IMR-90 (cell line): ENCODE results near the gene SLC12A6. TPM values are rescaled to one million over a fixed set of nuclear protein-coding genes. Genes with fewer than 3 reads are reported as not detected.

Source experiments
- ATAC-seq: fragments of 200-7000 bp; cut with Tn5 transposase; 2 replicates; pipeline ENCODE4 v1.9.1; 2020; ENCODE audit warnings: low read depth, mild to moderate bottlenecking, moderate library complexity
- BruUV-seq: library from RNA; stranded (reverse); fragments of 400-500 nt; replicated peaks from 2 replicates; lab custom pipeline; 2021; lab: Mats Ljungman, UMichigan
- CTCF ChIA-PET: fragments of 300-600 bp; formaldehyde crosslinking; extraction: SDS; loops from one replicate; lab custom pipeline; 2021; ENCODE audit warnings: antibody characterized with exemption; lab: Yijun Ruan, JAX
- POLR2A ChIA-PET: fragments of 300-600 bp; sonication (Branson Sonifier 250); formaldehyde crosslinking; loops from one replicate; lab custom pipeline; 2022; ENCODE audit warnings: antibody characterized with exemption; ENCODE audit not compliant: unreplicated experiment; lab: Charles Lee
- DNase-seq: peaks from one replicate; pipeline ENCODE4 v3.0.0; 2013
- H2AFZ ChIP-seq: replicated peaks from 2 replicates; pipeline ENCODE3; 2013; ENCODE audit warnings: low read length, mild to moderate bottlenecking; ENCODE audit not compliant: poor library complexity
- H2AK5ac ChIP-seq: 2 replicates; pipeline ENCODE4 v1.6.1; 2013; ENCODE audit warnings: low read depth, low read length, inconsistent platforms
- H2AK9ac ChIP-seq: replicated peaks from 2 replicates; pipeline ENCODE3; 2013; ENCODE audit warnings: mild to moderate bottlenecking, low read depth, low read length, moderate library complexity; ENCODE audit not compliant: poor library complexity
- H2BK120ac ChIP-seq: 2 replicates; pipeline ENCODE4 v1.6.1; 2013; ENCODE audit warnings: low read depth, low read length, inconsistent platforms
- H2BK15ac ChIP-seq: 3 replicates; pipeline ENCODE4 v1.6.1; 2013; ENCODE audit warnings: low read depth, low read length, inconsistent platforms
- H2BK20ac ChIP-seq: 2 replicates; pipeline ENCODE4 v1.6.1; 2013; ENCODE audit warnings: low read depth, mild to moderate bottlenecking, inconsistent platforms, low read length, moderate library complexity
- H2BK5ac ChIP-seq: 2 replicates; pipeline ENCODE4 v1.6.1; 2013; ENCODE audit warnings: mild to moderate bottlenecking, low read depth, low read length, inconsistent platforms; ENCODE audit not compliant: poor library complexity, severe bottlenecking
- H3K14ac ChIP-seq: replicated peaks from 2 replicates; pipeline ENCODE4 v1.6.1; 2013; ENCODE audit warnings: low read depth, low read length, inconsistent platforms
- H3K18ac ChIP-seq: 2 replicates; pipeline ENCODE4 v1.6.1; 2013; ENCODE audit warnings: low read depth, low read length, control low read depth
- H3K23ac ChIP-seq: 2 replicates; pipeline ENCODE4 v1.6.1; 2013; ENCODE audit warnings: low read depth, low read length, inconsistent platforms
- H3K27ac ChIP-seq: 2 replicates; pipeline ENCODE4 v1.5.1; 2013; ENCODE audit warnings: mild to moderate bottlenecking, control low read depth, low read length; ENCODE audit not compliant: insufficient read depth
- H3K27me3 ChIP-seq: 2 replicates; pipeline ENCODE4 v1.6.1; 2013; ENCODE audit warnings: low read length; ENCODE audit not compliant: control insufficient read depth, insufficient read depth
- H3K36me3 ChIP-seq: 2 replicates; pipeline ENCODE4 v1.6.1; 2013; ENCODE audit warnings: low read length, mixed read lengths; ENCODE audit not compliant: control insufficient read depth, insufficient read depth
- H3K4ac ChIP-seq: 2 replicates; pipeline ENCODE4 v1.6.1; 2013; ENCODE audit warnings: low read depth, low read length, inconsistent platforms
- H3K4me1 ChIP-seq: 2 replicates; pipeline ENCODE4 v1.6.1; 2013; ENCODE audit warnings: low read length, mixed read lengths; ENCODE audit not compliant: control insufficient read depth, insufficient read depth
- H3K4me2 ChIP-seq: 2 replicates; pipeline ENCODE4 v1.6.1; 2013; ENCODE audit warnings: low read depth, mild to moderate bottlenecking, control low read depth, low read length, moderate library complexity
- H3K4me3 ChIP-seq: 2 replicates; pipeline ENCODE4 v1.5.1; 2013; ENCODE audit warnings: low read depth, mild to moderate bottlenecking, control low read depth, low read length, moderate library complexity; ENCODE audit not compliant: insufficient read depth
- H3K56ac ChIP-seq: 2 replicates; pipeline ENCODE4 v1.6.1; 2013; ENCODE audit warnings: low read length, inconsistent platforms; ENCODE audit not compliant: insufficient read depth; ENCODE audit errors: extremely low read depth
- H3K79me1 ChIP-seq, 2 experiments: 2 replicates each; pipeline ENCODE4 v1.6.1; 2013; ENCODE audit warnings: low read length in 2 of 2, inconsistent platforms in 1 of 2, low read depth in 1 of 2
- H3K9ac ChIP-seq: 2 replicates; pipeline ENCODE4 v1.6.1; 2013; ENCODE audit warnings: low read depth, low read length, control low read depth
- H3K9me1 ChIP-seq: 2 replicates; pipeline ENCODE4 v1.6.1; 2013; ENCODE audit warnings: low read length, inconsistent platforms; ENCODE audit not compliant: insufficient read depth
- H3K9me3 ChIP-seq: 2 replicates; pipeline ENCODE4 v1.6.1; 2013; ENCODE audit warnings: low read length; ENCODE audit not compliant: control insufficient read depth, insufficient read depth
- H4K20me1 ChIP-seq: 2 replicates; pipeline ENCODE4 v1.6.1; 2013; ENCODE audit warnings: low read length, inconsistent platforms; ENCODE audit not compliant: insufficient read depth
- H4K5ac ChIP-seq: 2 replicates; pipeline ENCODE4 v1.6.1; 2013; ENCODE audit warnings: mild to moderate bottlenecking, low read depth, low read length, control low read depth
- H4K8ac ChIP-seq, 2 experiments: 2 replicates each; pipeline ENCODE4 v1.6.1; 2013; ENCODE audit warnings: low read depth in 2 of 2, low read length in 2 of 2, control low read depth in 1 of 2, inconsistent platforms in 1 of 2
- H4K91ac ChIP-seq: 2 replicates; pipeline ENCODE4 v1.6.1; 2013; ENCODE audit warnings: low read depth, low read length, inconsistent platforms; ENCODE audit not compliant: insufficient read depth
- BHLHE40 ChIP-seq: fragments of 150-350 bp; IDR thresholded peaks from 2 replicates; pipeline ENCODE4 v1.6.1; 2016; ENCODE audit warnings: mild to moderate bottlenecking, low read depth, low read length
- CEBPB ChIP-seq: IDR thresholded peaks from 2 replicates; pipeline ENCODE4 v1.6.1; 2012; ENCODE audit warnings: low read depth, low read length, improper control_type of control experiment
- CHD1 ChIP-seq: IDR thresholded peaks from 2 replicates; pipeline ENCODE4 v1.6.1; 2012; ENCODE audit warnings: low read depth, low read length, improper control_type of control experiment
- FOS ChIP-seq: fragments of 150-350 bp; IDR thresholded peaks from 2 replicates; pipeline ENCODE4 v1.6.1; 2016; ENCODE audit warnings: low read depth, low read length
- MAFK ChIP-seq: IDR thresholded peaks from 2 replicates; pipeline ENCODE4 v1.6.1; 2012; ENCODE audit warnings: low read depth, low read length, improper control_type of control experiment
- MAZ ChIP-seq: IDR thresholded peaks from 2 replicates; pipeline ENCODE4 v1.6.1; 2012; ENCODE audit warnings: low read depth, mild to moderate bottlenecking, low read length, improper control_type of control experiment, moderate library complexity, borderline replicate concordance
- MXI1 ChIP-seq: IDR thresholded peaks from 2 replicates; pipeline ENCODE4 v1.6.1; 2012; ENCODE audit warnings: low read depth, mild to moderate bottlenecking, low read length, moderate library complexity, borderline replicate concordance
- NFE2L2 ChIP-seq: fragments of 150-350 bp; IDR thresholded peaks from 2 replicates; pipeline ENCODE4 v1.6.1; 2016; ENCODE audit warnings: low read depth, mild to moderate bottlenecking, low read length
- POLR2A ChIP-seq: IDR thresholded peaks from 2 replicates; pipeline ENCODE4 v1.6.1; 2012; ENCODE audit warnings: mild to moderate bottlenecking, low read depth, low read length
- RAD21 ChIP-seq: IDR thresholded peaks from 2 replicates; pipeline ENCODE4 v1.6.1; 2012; ENCODE audit warnings: low read length, improper control_type of control experiment
- RCOR1 ChIP-seq: IDR thresholded peaks from 2 replicates; pipeline ENCODE4 v1.6.1; 2012; ENCODE audit warnings: mild to moderate bottlenecking, low read length, improper control_type of control experiment; ENCODE audit not compliant: insufficient replicate concordance
- RFX5 ChIP-seq: IDR thresholded peaks from 2 replicates; pipeline ENCODE4 v1.8.0; 2012; ENCODE audit warnings: low read depth, mild to moderate bottlenecking, low read length, moderate library complexity
- SMC3 ChIP-seq: fragments of 150-350 bp; IDR thresholded peaks from 2 replicates; pipeline ENCODE4 v1.6.1; 2016; ENCODE audit warnings: low read depth, mild to moderate bottlenecking, antibody characterized with exemption, low read length, moderate library complexity
- WGBS, 2 experiments: methylation state at CpG; one replicate each; pipeline versions ENCODE4 v1.1.5 to v1.1.7; 2013; ENCODE audit warnings: missing lambda C conversion rate in 2 of 2; ENCODE audit not compliant: insufficient read length in 1 of 2; ENCODE audit errors: extremely low coverage in 2 of 2; 5-methylcytosine and 5-hydroxymethylcytosine counted together
- dilution Hi-C: fragments of 300-500 bp; cut with HindIII; formaldehyde crosslinking; loops from one replicate; pipeline ENCODE4 v1.14.3; 2018; ENCODE audit warnings: low sequenced_read_pairs; ENCODE audit not compliant: unreplicated experiment
- in situ Hi-C: fragments of 300-500 bp; cut with MboI; formaldehyde crosslinking; loops from 3 replicates; pipeline ENCODE4 v1.14.3; 2019; ENCODE audit warnings: low sequenced_read_pairs, inconsistent platforms, mixed read lengths
- intact Hi-C: fragments of 100-400 bp; cut with micrococcal nuclease; formaldehyde crosslinking; loops from 2 replicates; pipeline ENCODE4 v1.10.0; 2022
- polyA plus RNA-seq, 3 experiments: library from polyadenylated mRNA; depleted of rRNA; stranded (reverse); fragments of >200 nt; gene quantifications; 2 replicates each; pipeline ENCODE4 v1.2.3, GENCODE V29; 2012; ENCODE audit warnings: low replicate concordance in 1 of 3
- total RNA-seq: library from RNA; depleted of rRNA; stranded (reverse); fragments of >200 nt; gene quantifications from 2 replicates; pipeline ENCODE4 v1.2.3, GENCODE V29; 2012
- TF ChIP-seq, protein P1 (sequence below): fragments of 150-350 bp; IDR thresholded peaks from 2 replicates; pipeline ENCODE4 v1.6.1; 2017; ENCODE audit warnings: mild to moderate bottlenecking, antibody characterized with exemption, low read length, low read depth
- TF ChIP-seq, protein P2 (sequence below): fragments of 150-350 bp; IDR thresholded peaks from 2 replicates; pipeline ENCODE4 v1.6.1; 2016; ENCODE audit warnings: low read depth, mild to moderate bottlenecking, low read length, moderate library complexity, borderline replicate concordance
- TF ChIP-seq, protein P3 (sequence below): conservative IDR thresholded peaks from 2 replicates; pipeline ENCODE4 v1.5.1; 2012; ENCODE audit warnings: mild to moderate bottlenecking, low read depth, low read length, improper control_type of control experiment

The SLC12A6 gene
- total and polyA plus RNA-seq, 2 of the 4 experiments (the other 2 are of a cell fraction): 7.7 to 10.2 TPM

DNA sequence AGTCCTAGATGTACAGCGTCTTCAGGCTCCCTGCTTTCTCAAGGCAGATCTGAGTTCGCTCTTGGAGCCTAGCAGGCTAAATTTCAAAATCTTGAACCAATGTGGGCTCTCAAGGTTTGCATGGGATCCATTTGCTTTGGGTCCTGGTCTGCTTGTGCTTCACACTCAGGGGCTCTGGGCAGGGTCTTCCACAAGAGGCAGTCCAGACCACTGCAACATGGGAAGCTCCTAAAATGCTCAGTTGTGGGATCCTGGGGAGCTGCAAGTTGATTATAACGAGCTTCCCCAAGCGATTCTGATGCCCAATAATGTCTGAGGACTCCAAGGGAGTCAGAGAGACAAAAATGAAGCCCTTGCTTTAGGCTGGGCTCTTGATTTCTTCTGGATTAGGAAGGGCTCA lies 12.2 kb upstream of the SLC12A6 start:
- no peak overlapping the region for H2BK5ac ChIP-seq
- H3K4me3 ChIP-seq: no peak overlapping the region
- H2AFZ ChIP-seq: no peak overlapping the region
- no peak overlapping the region for H4K91ac ChIP-seq
- TF ChIP-seq NFE2L2 (no peak), MAFK (no peak), SMC3 (no peak), RAD21 (no peak), BHLHE40 (no peak), RCOR1 (no peak), MXI1 (no peak), FOS (no peak), POLR2A (no peak), CHD1 (no peak), MAZ (no peak), CEBPB (no peak), RFX5 (no peak)
- TF ChIP-seq, protein P1, sequence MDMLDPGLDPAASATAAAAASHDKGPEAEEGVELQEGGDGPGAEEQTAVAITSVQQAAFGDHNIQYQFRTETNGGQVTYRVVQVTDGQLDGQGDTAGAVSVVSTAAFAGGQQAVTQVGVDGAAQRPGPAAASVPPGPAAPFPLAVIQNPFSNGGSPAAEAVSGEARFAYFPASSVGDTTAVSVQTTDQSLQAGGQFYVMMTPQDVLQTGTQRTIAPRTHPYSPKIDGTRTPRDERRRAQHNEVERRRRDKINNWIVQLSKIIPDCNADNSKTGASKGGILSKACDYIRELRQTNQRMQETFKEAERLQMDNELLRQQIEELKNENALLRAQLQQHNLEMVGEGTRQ: no peak
- TF ChIP-seq, protein P2, sequence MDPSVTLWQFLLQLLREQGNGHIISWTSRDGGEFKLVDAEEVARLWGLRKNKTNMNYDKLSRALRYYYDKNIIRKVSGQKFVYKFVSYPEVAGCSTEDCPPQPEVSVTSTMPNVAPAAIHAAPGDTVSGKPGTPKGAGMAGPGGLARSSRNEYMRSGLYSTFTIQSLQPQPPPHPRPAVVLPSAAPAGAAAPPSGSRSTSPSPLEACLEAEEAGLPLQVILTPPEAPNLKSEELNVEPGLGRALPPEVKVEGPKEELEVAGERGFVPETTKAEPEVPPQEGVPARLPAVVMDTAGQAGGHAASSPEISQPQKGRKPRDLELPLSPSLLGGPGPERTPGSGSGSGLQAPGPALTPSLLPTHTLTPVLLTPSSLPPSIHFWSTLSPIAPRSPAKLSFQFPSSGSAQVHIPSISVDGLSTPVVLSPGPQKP: no peak
- TF ChIP-seq, protein P3, sequence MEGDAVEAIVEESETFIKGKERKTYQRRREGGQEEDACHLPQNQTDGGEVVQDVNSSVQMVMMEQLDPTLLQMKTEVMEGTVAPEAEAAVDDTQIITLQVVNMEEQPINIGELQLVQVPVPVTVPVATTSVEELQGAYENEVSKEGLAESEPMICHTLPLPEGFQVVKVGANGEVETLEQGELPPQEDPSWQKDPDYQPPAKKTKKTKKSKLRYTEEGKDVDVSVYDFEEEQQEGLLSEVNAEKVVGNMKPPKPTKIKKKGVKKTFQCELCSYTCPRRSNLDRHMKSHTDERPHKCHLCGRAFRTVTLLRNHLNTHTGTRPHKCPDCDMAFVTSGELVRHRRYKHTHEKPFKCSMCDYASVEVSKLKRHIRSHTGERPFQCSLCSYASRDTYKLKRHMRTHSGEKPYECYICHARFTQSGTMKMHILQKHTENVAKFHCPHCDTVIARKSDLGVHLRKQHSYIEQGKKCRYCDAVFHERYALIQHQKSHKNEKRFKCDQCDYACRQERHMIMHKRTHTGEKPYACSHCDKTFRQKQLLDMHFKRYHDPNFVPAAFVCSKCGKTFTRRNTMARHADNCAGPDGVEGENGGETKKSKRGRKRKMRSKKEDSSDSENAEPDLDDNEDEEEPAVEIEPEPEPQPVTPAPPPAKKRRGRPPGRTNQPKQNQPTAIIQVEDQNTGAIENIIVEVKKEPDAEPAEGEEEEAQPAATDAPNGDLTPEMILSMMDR: no peak
- H4K20me1 ChIP-seq: no peaks in the 10 kb centered on the region; the same call in 1 of the 2 replicates
- no peak overlapping the region for H2BK120ac ChIP-seq
- no peak overlapping the region for H3K56ac ChIP-seq
- H4K8ac ChIP-seq: no peak overlapping the region
- no peak overlapping the region for H2BK15ac ChIP-seq
- no peaks in the 10 kb centered on the region for H3K9me1 ChIP-seq
- H4K5ac ChIP-seq: no peak overlapping the region
- DNase-seq (no peak), ATAC-seq (no peak)
- no peak overlapping the region for H3K27ac ChIP-seq
- dilution Hi-C loops: no loop called here
- ChIA-PET CTCF (no interaction called here), POLR2A (no interaction called here)
- H3K36me3 ChIP-seq: no peaks in the 10 kb centered on the region
- H2BK20ac ChIP-seq: no peak overlapping the region
- no peak overlapping the region for H2AK5ac ChIP-seq
- no peak overlapping the region for H3K18ac ChIP-seq
- H2AK9ac ChIP-seq: no peak overlapping the region
- no peak overlapping the region for H3K23ac ChIP-seq
- H3K4me1 ChIP-seq: no peaks in the 10 kb centered on the region
- no peaks in the 10 kb centered on the region for H3K9me3 ChIP-seq
- in situ Hi-C loops: loop anchor here (5.0 kb wide), 1 partner anchor 233 kb away; the partner anchor contains the start of gene GOLGA8B
- no peaks in the 10 kb centered on the region for H3K79me1 ChIP-seq
- H3K14ac ChIP-seq: no peak overlapping the region
- BruUV-seq: no TSS peak
- 89% methylated on average over 4 of the region's 4 CpGs; no CpG with 5 or more reads in 1 of the 2 experiments for WGBS, 2 experiments
- H3K27me3 ChIP-seq: no peaks in the 10 kb centered on the region
- H3K4ac ChIP-seq: no peak overlapping the region
- H3K9ac ChIP-seq: no peak overlapping the region
- intact Hi-C loops: no loop called here
- H3K4me2 ChIP-seq: no peak overlapping the region
